ENCODE data around the gene MSTN.

- TF ChIP-seq CHD1 (IDR thresholded peaks at IDR 0.05; ENCODE audit: low read depth, low read length), result no peak
- no peak for TF ChIP-seq RCOR1 (IDR thresholded peaks at IDR 0.05; ENCODE audit: insufficient replicate concordance, low read length)
- no peak for TF ChIP-seq CTCF (conservative IDR thresholded peaks at IDR 0.05; ENCODE audit: low read depth, low read length)
These were observed 44.7 kb downstream of the MSTN start for GRCh38 chr2:190017837-190018236.
